SK-N-SH (cell line): Measurements from ENCODE around the gene DCHS2.

Source experiments
- EZH2phosphoT487 ChIP-seq: fragments of 200-600 bp; sonication (generic); IDR thresholded peaks from 2 replicates; pipeline ENCODE4 v1.6.1; 2017; ENCODE audit warnings: low read depth, mixed run types, mild to moderate bottlenecking, antibody characterized with exemption, moderate library complexity, borderline replicate concordance
- JUND ChIP-seq: IDR thresholded peaks from 2 replicates; pipeline ENCODE4 v1.4.0; 2012
- MXI1 ChIP-seq: IDR thresholded peaks from 2 replicates; pipeline ENCODE4 v1.6.1; 2012; ENCODE audit warnings: mild to moderate bottlenecking, low read depth, low read length, improper control_type of control experiment
- POLR2AphosphoS5 ChIP-seq: IDR thresholded peaks from 2 replicates; pipeline ENCODE4 v1.6.1; 2012; ENCODE audit warnings: low read depth, low read length
- RAD21 ChIP-seq: IDR thresholded peaks from 2 replicates; pipeline ENCODE4 v1.6.1; 2012; ENCODE audit warnings: mild to moderate bottlenecking, low read length
- REST ChIP-seq: IDR thresholded peaks from 2 replicates; pipeline ENCODE4 v1.6.1; 2012; ENCODE audit warnings: mild to moderate bottlenecking, low read depth, low read length, moderate library complexity
- TF ChIP-seq, protein P1 (sequence below): fragments of 200-600 bp; sonication (generic); IDR thresholded peaks from 2 replicates; pipeline ENCODE4 v1.6.1; 2017; ENCODE audit warnings: antibody characterized with exemption, mild to moderate bottlenecking, moderate library complexity

- no peak for TF ChIP-seq REST
- TF ChIP-seq RAD21: no peak
- no peak for TF ChIP-seq MXI1
- TF ChIP-seq POLR2AphosphoS5: no peak
- TF ChIP-seq EZH2phosphoT487: no peak
- no peak for TF ChIP-seq JUND
- TF ChIP-seq, protein P1, sequence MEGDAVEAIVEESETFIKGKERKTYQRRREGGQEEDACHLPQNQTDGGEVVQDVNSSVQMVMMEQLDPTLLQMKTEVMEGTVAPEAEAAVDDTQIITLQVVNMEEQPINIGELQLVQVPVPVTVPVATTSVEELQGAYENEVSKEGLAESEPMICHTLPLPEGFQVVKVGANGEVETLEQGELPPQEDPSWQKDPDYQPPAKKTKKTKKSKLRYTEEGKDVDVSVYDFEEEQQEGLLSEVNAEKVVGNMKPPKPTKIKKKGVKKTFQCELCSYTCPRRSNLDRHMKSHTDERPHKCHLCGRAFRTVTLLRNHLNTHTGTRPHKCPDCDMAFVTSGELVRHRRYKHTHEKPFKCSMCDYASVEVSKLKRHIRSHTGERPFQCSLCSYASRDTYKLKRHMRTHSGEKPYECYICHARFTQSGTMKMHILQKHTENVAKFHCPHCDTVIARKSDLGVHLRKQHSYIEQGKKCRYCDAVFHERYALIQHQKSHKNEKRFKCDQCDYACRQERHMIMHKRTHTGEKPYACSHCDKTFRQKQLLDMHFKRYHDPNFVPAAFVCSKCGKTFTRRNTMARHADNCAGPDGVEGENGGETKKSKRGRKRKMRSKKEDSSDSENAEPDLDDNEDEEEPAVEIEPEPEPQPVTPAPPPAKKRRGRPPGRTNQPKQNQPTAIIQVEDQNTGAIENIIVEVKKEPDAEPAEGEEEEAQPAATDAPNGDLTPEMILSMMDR: no peak
Measured at GRCh38 chr4:154441982-154442381, 49.6 kb downstream of the DCHS2 start.
